Mesendoderm (in vitro differentiated cells): ENCODE results near the gene PCK2.

ENCODE experiments used
- DNase-seq: peaks from one replicate; pipeline ENCODE4 v3.0.0; 2013
- H2AK5ac ChIP-seq: 2 replicates; pipeline ENCODE4 v1.6.1; 2013; ENCODE audit warnings: low read length, inconsistent platforms
- H2BK120ac ChIP-seq: 2 replicates; pipeline ENCODE4 v1.6.1; 2013; ENCODE audit warnings: low read depth, mild to moderate bottlenecking, low read length, moderate library complexity, mixed read lengths
- H2BK15ac ChIP-seq: replicated peaks from 2 replicates; pipeline ENCODE4 v1.6.1; 2013; ENCODE audit warnings: low read depth, mild to moderate bottlenecking, moderate library complexity
- H2BK5ac ChIP-seq: 2 replicates; pipeline ENCODE4 v1.6.1; 2013; ENCODE audit warnings: low read length, inconsistent platforms
- H3K18ac ChIP-seq: 2 replicates; pipeline ENCODE4 v1.6.1; 2013; ENCODE audit warnings: mild to moderate bottlenecking, low read length, mixed read lengths
- H3K23ac ChIP-seq: one replicate; pipeline ENCODE4 v1.6.1; 2013; ENCODE audit warnings: low read length
- H3K27ac ChIP-seq: 2 replicates; pipeline ENCODE4 v1.5.1; 2013; ENCODE audit warnings: low read depth, mild to moderate bottlenecking, inconsistent platforms, low read length, moderate library complexity
- H3K27me3 ChIP-seq: 2 replicates; pipeline ENCODE4 v1.6.1; 2013; ENCODE audit warnings: low read length, control low read depth, mild to moderate bottlenecking, inconsistent platforms; ENCODE audit not compliant: insufficient read depth, poor library complexity
- H3K36me3 ChIP-seq: 2 replicates; pipeline ENCODE4 v1.6.1; 2013; ENCODE audit warnings: low read length, inconsistent platforms; ENCODE audit not compliant: control insufficient read depth, insufficient read depth
- H3K4ac ChIP-seq: one replicate; pipeline ENCODE4 v1.6.1; 2013; ENCODE audit warnings: low read depth, mild to moderate bottlenecking, low read length, moderate library complexity
- H3K4me1 ChIP-seq: 2 replicates; pipeline ENCODE4 v1.6.1; 2013; ENCODE audit warnings: low read depth, low read length, inconsistent platforms; ENCODE audit not compliant: control insufficient read depth
- H3K4me2 ChIP-seq: 2 replicates; pipeline ENCODE4 v1.6.1; 2013; ENCODE audit warnings: low read length
- H3K4me3 ChIP-seq: 2 replicates; pipeline ENCODE4 v1.5.1; 2013; ENCODE audit warnings: mild to moderate bottlenecking, low read length
- H3K56ac ChIP-seq: one replicate; pipeline ENCODE4 v1.6.1; 2013; ENCODE audit warnings: low read length
- H3K79me1 ChIP-seq: 2 replicates; pipeline ENCODE4 v1.6.1; 2013; ENCODE audit warnings: low read length, inconsistent platforms
- H3K79me2 ChIP-seq: 2 replicates; pipeline ENCODE4 v1.6.1; 2013; ENCODE audit warnings: mild to moderate bottlenecking, low read length; ENCODE audit not compliant: control insufficient read depth, insufficient read depth
- H3K9ac ChIP-seq: 2 replicates; pipeline ENCODE4 v1.6.1; 2013; ENCODE audit warnings: low read length, inconsistent platforms
- H4K5ac ChIP-seq: one replicate; pipeline ENCODE4 v1.6.1; 2013; ENCODE audit warnings: low read length
- H4K8ac ChIP-seq: one replicate; pipeline ENCODE4 v1.6.1; 2013; ENCODE audit warnings: low read depth, mild to moderate bottlenecking, control low read depth, low read length, moderate library complexity
- WGBS: extraction: QIAGEN DNeasy Blood & Tissue Kit; methylation state at CpG from one replicate; pipeline ENCODE4 v1.1.7; 2013; ENCODE audit warnings: low lambda C conversion rate, missing lambda C conversion rate; ENCODE audit not compliant: insufficient coverage; ENCODE audit errors: extremely low coverage; 5-methylcytosine and 5-hydroxymethylcytosine counted together

Gene PCK2

GRCh38 chr14:24059841-24060388 lies 34.2 kb upstream of the PCK2 start:
- Histone ChIP-seq H2BK5ac (no peak overlapping the region), H3K4me1 (no peaks in the 10 kb centered on the region), H3K27ac (no peak overlapping the region), H3K4ac (no peak overlapping the region), H3K27me3 (no peaks in the 10 kb centered on the region), H3K4me2 (no peak overlapping the region), H4K5ac (no peak overlapping the region), H4K8ac (no peak overlapping the region), H3K36me3 (no peaks in the 10 kb centered on the region), H2AK5ac (no peak overlapping the region), H3K4me3 (no peak overlapping the region), H2BK15ac (no peak overlapping the region), H3K9ac (no peak overlapping the region), H3K79me2 (no peaks in the 10 kb centered on the region), H3K56ac (no peak overlapping the region), H2BK120ac (no peak overlapping the region), H3K79me1 (no peaks in the 10 kb centered on the region), H3K23ac (no peak overlapping the region), H3K18ac (no peak overlapping the region)
- no peak for DNase-seq
- WGBS: no CpG with 5 or more reads among the region's 16 CpGs

GRCh38 chr14:24060443-24060842 lies 33.7 kb upstream of the PCK2 start:
- Histone ChIP-seq H3K79me1 (no peaks in the 10 kb centered on the region), H3K27ac (no peak overlapping the region)

GRCh38 chr14:24060984-24061913 lies 32.9 kb upstream of the PCK2 start:
- Histone ChIP-seq H3K27ac (no peak overlapping the region), H2BK5ac (no peak overlapping the region), H4K8ac (no peak overlapping the region), H2AK5ac (no peak overlapping the region), H3K27me3 (no peaks in the 10 kb centered on the region), H3K4me1 (no peaks in the 10 kb centered on the region), H3K4me3 (no peak overlapping the region), H3K4ac (no peak overlapping the region), H3K18ac (no peak overlapping the region), H3K23ac (no peak overlapping the region), H3K79me2 (no peaks in the 10 kb centered on the region), H4K5ac (no peak overlapping the region), H2BK120ac (no peak overlapping the region), H3K36me3 (no peaks in the 10 kb centered on the region), H3K9ac (no peak overlapping the region), H3K4me2 (no peak overlapping the region), H3K56ac (no peak overlapping the region), H3K79me1 (no peaks in the 10 kb centered on the region), H2BK15ac (no peak overlapping the region)
- DNase-seq: no peak
- no CpG with 5 or more reads among the region's 7 CpGs for WGBS

More at GRCh38 chr14:24060443-24060842, 33.7 kb upstream of the PCK2 start:
- H2BK15ac ChIP-seq: no peak overlapping the region
- H2BK5ac ChIP-seq: no peak overlapping the region
- DNase-seq: no peak
- H3K56ac ChIP-seq: no peak overlapping the region
- no peak overlapping the region for H3K18ac ChIP-seq
- no peaks in the 10 kb centered on the region for H3K36me3 ChIP-seq
- H3K4me3 ChIP-seq: no peak overlapping the region
- H4K8ac ChIP-seq: no peak overlapping the region
- no peaks in the 10 kb centered on the region for H3K27me3 ChIP-seq
- no peak overlapping the region for H3K4ac ChIP-seq
- H3K4me2 ChIP-seq: no peak overlapping the region
- H3K4me1 ChIP-seq: no peaks in the 10 kb centered on the region
- no CpG with 5 or more reads among the region's 10 CpGs for WGBS
- no peak overlapping the region for H3K9ac ChIP-seq
- no peaks in the 10 kb centered on the region for H3K79me2 ChIP-seq
- H4K5ac ChIP-seq: no peak overlapping the region
- no peak overlapping the region for H2BK120ac ChIP-seq
- no peak overlapping the region for H2AK5ac ChIP-seq
- no peak overlapping the region for H3K23ac ChIP-seq

- H3K18ac ChIP-seq: no peak overlapping the region
- no peak overlapping the region for H2AK5ac ChIP-seq
- H3K36me3 ChIP-seq: no peaks in the 10 kb centered on the region
- no peak overlapping the region for H2BK15ac ChIP-seq
- H4K5ac ChIP-seq: no peak overlapping the region
- no peak overlapping the region for H3K56ac ChIP-seq
- H3K4me3 ChIP-seq: no peak overlapping the region
- no CpG with 5 or more reads among the region's 14 CpGs for WGBS
- H3K79me1 ChIP-seq: no peaks in the 10 kb centered on the region
- no peak overlapping the region for H2BK5ac ChIP-seq
- no peaks in the 10 kb centered on the region for H3K79me2 ChIP-seq
- no peaks in the 10 kb centered on the region for H3K4me1 ChIP-seq
- H3K27me3 ChIP-seq: no peaks in the 10 kb centered on the region
- H2BK120ac ChIP-seq: no peak overlapping the region
- DNase-seq: no peak
- no peak overlapping the region for H3K4me2 ChIP-seq
- no peak overlapping the region for H3K9ac ChIP-seq
- no peak overlapping the region for H4K8ac ChIP-seq
- no peak overlapping the region for H3K27ac ChIP-seq
- H3K4ac ChIP-seq: no peak overlapping the region
- H3K23ac ChIP-seq: no peak overlapping the region
Measured at GRCh38 chr14:24062216-24062980, 31.7 kb upstream of the PCK2 start.

GRCh38 chr14:24063263-24063836 lies 30.8 kb upstream of the PCK2 start:
- no CpG with 5 or more reads among the region's 4 CpGs for WGBS
- Histone ChIP-seq H4K5ac (no peak overlapping the region), H3K56ac (no peak overlapping the region), H4K8ac (no peak overlapping the region), H2BK15ac (no peak overlapping the region), H3K4ac (no peak overlapping the region), H3K18ac (no peak overlapping the region), H3K4me1 (no peaks in the 10 kb centered on the region), H2BK5ac (no peak overlapping the region), H3K9ac (no peak overlapping the region), H3K23ac (no peak overlapping the region), H3K79me2 (no peaks in the 10 kb centered on the region), H2BK120ac (no peak overlapping the region), H3K36me3 (no peaks in the 10 kb centered on the region), H2AK5ac (no peak overlapping the region), H3K4me3 (no peak overlapping the region), H3K79me1 (no peaks in the 10 kb centered on the region), H3K27ac (no peak overlapping the region), H3K27me3 (no peaks in the 10 kb centered on the region), H3K4me2 (no peak overlapping the region)
- no peak for DNase-seq
